SK-N-SH (cell line): Measurements from ENCODE around the gene SULT1C3. TPM values are rescaled to one million over a fixed set of nuclear protein-coding genes. Genes with fewer than 3 reads are reported as not detected.

Experiments
- CTCF ChIA-PET: fragments of 300-600, 350-600 bp; formaldehyde crosslinking; extraction: SDS; loops from one replicate; lab custom pipeline; 2021; lab: Yijun Ruan, JAX
- POLR2A ChIA-PET: fragments of 350-600 bp; sonication (Branson Sonifier 250); formaldehyde crosslinking; extraction: SDS; loops from one replicate; lab custom pipeline; 2020; ENCODE audit warnings: antibody characterized with exemption, inconsistent platforms; lab: Yijun Ruan, JAX
- DNase-seq: peaks from one replicate; pipeline ENCODE4 v3.0.0; 2012
- H2AFZ ChIP-seq: fragments of 200-600 bp; sonication (generic); 2 replicates; pipeline ENCODE4 v1.8.1; 2016; ENCODE audit warnings: antibody characterized with exemption, mild to moderate bottlenecking, low read depth
- H3F3A ChIP-seq: fragments of 200-600 bp; sonication (generic); replicated peaks from 2 replicates; pipeline ENCODE3; 2016; ENCODE audit warnings: antibody characterized with exemption, mild to moderate bottlenecking; ENCODE audit not compliant: insufficient read depth
- H3K27ac ChIP-seq, 2 experiments: fragments of 200-500 bp in 1 of 2; fragments of 200-600 bp in 1 of 2; sonication (Bioruptor generic) in 1 of 2; sonication (generic), shearing (Covaris generic) in 1 of 2; 2 replicates each; pipeline versions ENCODE4 v1.5.1 to v1.6.1; 2014 to 2016; ENCODE audit warnings: low read depth in 2 of 2, inconsistent platforms in 1 of 2, low read length in 1 of 2, mild to moderate bottlenecking in 1 of 2, mixed read lengths in 1 of 2
- H3K27me3 ChIP-seq: fragments of 200-600 bp; sonication (generic), shearing (Covaris generic); 2 replicates; pipeline ENCODE4 v1.6.1; 2016; ENCODE audit warnings: mixed run types; ENCODE audit not compliant: insufficient read depth
- H3K36me3 ChIP-seq, 2 experiments: fragments of 200-500 bp in 1 of 2; fragments of 200-600 bp in 1 of 2; sonication (Bioruptor generic) in 1 of 2; sonication (generic) in 1 of 2; replicated peaks in 1 of 2; 2 replicates each; pipeline versions ENCODE3 to v1.5.1; 2014 to 2016; ENCODE audit warnings: low read length in 1 of 2, mild to moderate bottlenecking in 1 of 2; ENCODE audit not compliant: insufficient read depth in 2 of 2, control insufficient read depth in 1 of 2
- H3K4me1 ChIP-seq, 2 experiments: fragments of 200-500 bp in 1 of 2; fragments of 200-600 bp in 1 of 2; sonication (Bioruptor generic) in 1 of 2; sonication (generic), shearing (Covaris generic) in 1 of 2; 2 replicates each; pipeline versions ENCODE4 v1.5.1 to v1.6.1; 2014 to 2016; ENCODE audit warnings: low read depth in 1 of 2, low read length in 1 of 2, mixed run types in 1 of 2; ENCODE audit not compliant: insufficient read depth in 2 of 2, control insufficient read depth in 1 of 2
- H3K4me2 ChIP-seq: fragments of 200-600 bp; sonication (generic), shearing (Covaris generic); 2 replicates; pipeline ENCODE4 v1.6.1; 2017; ENCODE audit warnings: mixed run types
- H3K4me3 ChIP-seq, 2 experiments: fragments of 200-500 bp in 1 of 2; fragments of 200-600 bp in 1 of 2; sonication (Bioruptor generic) in 1 of 2; sonication (generic), shearing (Covaris generic) in 1 of 2; 2 replicates each; pipeline versions ENCODE4 v1.5.1 to v1.8.1; 2014 to 2016; ENCODE audit warnings: low read depth in 2 of 2, inconsistent platforms in 1 of 2, low read length in 1 of 2, mild to moderate bottlenecking in 1 of 2, mixed read lengths in 1 of 2, moderate library complexity in 1 of 2
- H3K79me2 ChIP-seq: fragments of 200-600 bp; sonication (generic); 2 replicates; pipeline ENCODE4 v1.8.1; 2017; ENCODE audit warnings: mild to moderate bottlenecking; ENCODE audit not compliant: insufficient read depth
- H3K9ac ChIP-seq: fragments of 200-600 bp; sonication (generic); 2 replicates; pipeline ENCODE4 v1.6.1; 2017; ENCODE audit warnings: mixed run types
- H3K9me2 ChIP-seq: fragments of 200-600 bp; sonication (generic); 2 replicates; pipeline ENCODE4 v1.6.1; 2017; ENCODE audit warnings: mixed run types
- H3K9me3 ChIP-seq: fragments of 200-600 bp; sonication (generic); 2 replicates; pipeline ENCODE4 v1.6.1; 2017; ENCODE audit warnings: mixed run types, mild to moderate bottlenecking, moderate library complexity
- H4K20me1 ChIP-seq: fragments of 200-600 bp; sonication (generic); 2 replicates; pipeline ENCODE4 v1.6.1; 2017; ENCODE audit warnings: mild to moderate bottlenecking, mixed run types; ENCODE audit not compliant: insufficient read depth
- CHD2 ChIP-seq: fragments of 150-350 bp; IDR thresholded peaks from 2 replicates; pipeline ENCODE4 v1.6.1; 2018; ENCODE audit warnings: low read length; ENCODE audit not compliant: partially characterized antibody
- ELF1 ChIP-seq: IDR thresholded peaks from 2 replicates; pipeline ENCODE4 v1.4.0; 2012
- EP300 ChIP-seq, 2 experiments: IDR thresholded peaks; 2 replicates each; pipeline versions ENCODE4 v1.4.0 to v1.6.1; 2012; ENCODE audit warnings: borderline replicate concordance in 1 of 2, low read depth in 1 of 2, low read length in 1 of 2
- GABPA ChIP-seq: IDR thresholded peaks from 2 replicates; pipeline ENCODE4 v1.4.0; 2012; ENCODE audit warnings: low read depth, mild to moderate bottlenecking
- JUND ChIP-seq: IDR thresholded peaks from 2 replicates; pipeline ENCODE4 v1.4.0; 2012
- MXI1 ChIP-seq: IDR thresholded peaks from 2 replicates; pipeline ENCODE4 v1.6.1; 2012; ENCODE audit warnings: mild to moderate bottlenecking, low read depth, low read length, improper control_type of control experiment
- NFIC ChIP-seq: IDR thresholded peaks from 2 replicates; pipeline ENCODE4 v1.4.0; 2012; ENCODE audit warnings: borderline replicate concordance
- RAD21 ChIP-seq: IDR thresholded peaks from 2 replicates; pipeline ENCODE4 v1.6.1; 2012; ENCODE audit warnings: mild to moderate bottlenecking, low read length
- RCOR1 ChIP-seq: fragments of 150-350 bp; IDR thresholded peaks from 2 replicates; pipeline ENCODE4 v1.6.1; 2017; ENCODE audit warnings: antibody characterized with exemption, low read length
- RFX5 ChIP-seq: IDR thresholded peaks from 2 replicates; pipeline ENCODE4 v1.6.1; 2012; ENCODE audit warnings: mild to moderate bottlenecking, improper control_type of control experiment, low read length
- RXRA ChIP-seq: IDR thresholded peaks from 2 replicates; pipeline ENCODE4 v1.4.0; 2012; ENCODE audit warnings: low read depth, mild to moderate bottlenecking, borderline replicate concordance
- SIN3A ChIP-seq: IDR thresholded peaks from 2 replicates; pipeline ENCODE4 v1.6.1; 2012; ENCODE audit warnings: low read depth, mild to moderate bottlenecking, low read length, moderate library complexity, borderline replicate concordance
- TAF1 ChIP-seq: IDR thresholded peaks from 2 replicates; pipeline ENCODE4 v1.6.1; 2012; ENCODE audit warnings: low read depth, mild to moderate bottlenecking, low read length, moderate library complexity, borderline replicate concordance
- TEAD4 ChIP-seq: IDR thresholded peaks from 2 replicates; pipeline ENCODE4 v1.4.0; 2012; ENCODE audit warnings: mild to moderate bottlenecking, borderline replicate concordance; ENCODE audit not compliant: insufficient read depth
- WGBS: methylation state at CpG from one replicate; pipeline ENCODE4 v1.1.6; 2017; ENCODE audit warnings: low lambda C conversion rate; 5-methylcytosine and 5-hydroxymethylcytosine counted together
- polyA plus RNA-seq, 3 experiments: library from polyadenylated mRNA; depleted of rRNA; stranded (reverse); fragments of >200 nt; gene quantifications; 2 replicates each; pipeline ENCODE4 v1.2.3, GENCODE V29; 2012
- TF ChIP-seq, protein P1 (sequence below): IDR thresholded peaks from 2 replicates; pipeline ENCODE4 v1.4.0; 2012; ENCODE audit warnings: low read depth
- TF ChIP-seq, protein P2 (sequence below): IDR thresholded peaks from 2 replicates; pipeline ENCODE4; 2012

Gene SULT1C3
- polyA plus RNA-seq, 1 of the 3 experiments (the other 2 are of a cell fraction), result not detected

DNA sequence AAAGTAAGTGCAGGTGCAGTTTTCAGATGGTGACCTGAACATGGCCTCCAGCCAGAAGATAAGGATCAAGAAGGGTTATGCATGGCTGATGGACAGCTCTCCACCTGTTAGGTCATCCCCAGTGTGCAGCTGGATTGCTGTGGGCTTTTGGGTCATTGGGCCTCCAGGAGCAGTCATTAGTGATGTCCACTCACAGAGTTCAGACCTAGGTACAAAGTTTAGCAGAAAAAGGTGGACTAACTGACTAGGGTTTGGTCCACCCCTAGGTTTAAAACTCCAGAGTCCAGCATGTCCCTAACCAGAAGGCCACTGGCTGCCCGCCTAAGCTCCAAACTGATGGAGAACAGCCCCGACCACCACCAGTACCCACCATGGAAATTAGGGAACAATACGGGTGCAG lies 30.6 kb downstream of the SULT1C3 start:
- no peaks in the 10 kb centered on the region for H4K20me1 ChIP-seq
- ChIA-PET CTCF (no interaction called here), POLR2A (no interaction called here)
- DNase-seq, result no peak
- no peak overlapping the region for H3K9ac ChIP-seq
- H2AFZ ChIP-seq, result no peak overlapping the region
- H3K79me2 ChIP-seq, result no peaks in the 10 kb centered on the region
- no peaks in the 10 kb centered on the region for H3K9me3 ChIP-seq
- WGBS, result 30% methylated on average over 3 of the region's 3 CpGs
- no peak for TF ChIP-seq SIN3A
- no peak for TF ChIP-seq RXRA
- TF ChIP-seq, protein P1, sequence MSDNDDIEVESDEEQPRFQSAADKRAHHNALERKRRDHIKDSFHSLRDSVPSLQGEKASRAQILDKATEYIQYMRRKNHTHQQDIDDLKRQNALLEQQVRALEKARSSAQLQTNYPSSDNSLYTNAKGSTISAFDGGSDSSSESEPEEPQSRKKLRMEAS, result no peak
- TF ChIP-seq EP300 (IDR thresholded peaks at IDR 0.05; ENCODE audit: borderline replicate concordance in 1 of 2, low read depth in 1 of 2, low read length in 1 of 2), result no peak
- TF ChIP-seq, protein P2, sequence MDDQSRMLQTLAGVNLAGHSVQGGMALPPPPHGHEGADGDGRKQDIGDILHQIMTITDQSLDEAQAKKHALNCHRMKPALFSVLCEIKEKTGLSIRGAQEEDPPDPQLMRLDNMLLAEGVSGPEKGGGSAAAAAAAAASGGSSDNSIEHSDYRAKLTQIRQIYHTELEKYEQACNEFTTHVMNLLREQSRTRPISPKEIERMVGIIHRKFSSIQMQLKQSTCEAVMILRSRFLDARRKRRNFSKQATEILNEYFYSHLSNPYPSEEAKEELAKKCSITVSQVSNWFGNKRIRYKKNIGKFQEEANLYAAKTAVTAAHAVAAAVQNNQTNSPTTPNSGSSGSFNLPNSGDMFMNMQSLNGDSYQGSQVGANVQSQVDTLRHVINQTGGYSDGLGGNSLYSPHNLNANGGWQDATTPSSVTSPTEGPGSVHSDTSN, result no peak
- no peak for TF ChIP-seq NFIC
- TF ChIP-seq RAD21, result no peak
- no peak for TF ChIP-seq MXI1
- no peak for TF ChIP-seq ELF1
- no peak for TF ChIP-seq RCOR1
- TF ChIP-seq GABPA, result no peak
- no peak for TF ChIP-seq JUND
- no peaks in the 10 kb centered on the region for H3K4me1 ChIP-seq
- H3K36me3 ChIP-seq, result no peaks in the 10 kb centered on the region
- H3K4me3 ChIP-seq, result no peak overlapping the region
- no peaks in the 10 kb centered on the region for H3F3A ChIP-seq
- H3K27me3 ChIP-seq, result no peaks in the 10 kb centered on the region
- no peak overlapping the region for H3K4me2 ChIP-seq
- H3K27ac ChIP-seq, result no peak overlapping the region
- no peaks in the 10 kb centered on the region for H3K9me2 ChIP-seq

DNA sequence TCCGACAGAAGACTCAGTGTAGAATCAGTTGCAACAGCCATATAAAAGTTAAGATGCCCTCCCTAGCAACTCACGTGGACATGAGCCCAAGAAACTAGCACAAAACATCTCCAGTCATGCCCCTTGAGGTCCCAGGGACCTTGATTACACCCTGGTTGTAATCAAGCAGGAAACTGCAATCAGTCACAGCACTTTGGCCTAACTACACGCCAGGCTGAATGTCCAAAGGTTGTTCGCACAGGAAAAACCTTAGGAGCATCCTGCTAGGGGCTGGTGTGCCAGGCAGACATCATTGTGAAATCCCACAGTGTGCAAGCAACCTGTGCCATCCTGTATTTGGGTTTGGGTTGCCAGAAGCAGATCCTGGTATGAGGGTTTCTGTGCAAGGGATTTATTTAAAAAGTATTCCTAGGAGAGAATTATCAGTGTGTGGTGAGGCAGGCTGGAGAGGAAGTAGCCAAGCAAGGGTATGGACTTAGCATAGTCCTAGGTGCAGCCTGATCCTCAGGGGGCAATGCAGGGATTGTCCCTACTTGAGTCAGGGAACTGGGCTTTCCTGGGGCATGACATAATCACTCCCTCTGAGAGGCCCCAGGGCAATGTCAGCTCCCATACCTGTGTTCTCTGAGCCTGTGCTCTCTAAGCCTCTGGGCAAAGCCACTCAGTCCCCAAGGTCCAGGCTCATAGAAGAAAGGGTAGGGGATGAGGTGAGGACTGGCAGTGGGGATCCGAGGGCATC lies 31.2 kb downstream of the SULT1C3 start:
- Histone ChIP-seq H2AFZ (no peak overlapping the region), H3K9me2 (no peaks in the 10 kb centered on the region), H3K9me3 (no peaks in the 10 kb centered on the region), H3K27me3 (no peaks in the 10 kb centered on the region), H3K27ac (no peak overlapping the region), H3F3A (no peaks in the 10 kb centered on the region), H3K9ac (no peak overlapping the region), H3K79me2 (no peaks in the 10 kb centered on the region), H3K36me3 (no peaks in the 10 kb centered on the region), H3K4me3 (no peak overlapping the region), H3K4me1 (no peaks in the 10 kb centered on the region), H3K4me2 (no peak overlapping the region), H4K20me1 (no peaks in the 10 kb centered on the region)
- DNase-seq, result no peak
- TF ChIP-seq CHD2 (no peak), EP300 (IDR thresholded peaks at IDR 0.05; ENCODE audit: borderline replicate concordance in 1 of 2, low read depth in 1 of 2, low read length in 1 of 2) (no peak), TEAD4 (no peak), GABPA (no peak), SIN3A (no peak), RFX5 (no peak), NFIC (no peak), TAF1 (no peak)
- TF ChIP-seq, protein P1, result no peak
- ChIA-PET POLR2A (no interaction called here), CTCF (no interaction called here)
- WGBS, result 42% methylated on average over 5 of the region's 5 CpGs
